Hematopoietic multipotent progenitor cell treated with erythropoietin and hydrocortisone succinate and interleukin-3 and kit ligand, for 4 days (in vitro differentiated cells): Measurements from ENCODE around the gene EPHA4.

Experiments used
- DNase-seq: peaks from one replicate; pipeline ENCODE4 v3.0.0-alpha.2; 2015

Gene EPHA4

GRCh38 chr2:221429741-221430491, 142.2 kb downstream of the EPHA4 start:
- no peak for DNase-seq

DNA sequence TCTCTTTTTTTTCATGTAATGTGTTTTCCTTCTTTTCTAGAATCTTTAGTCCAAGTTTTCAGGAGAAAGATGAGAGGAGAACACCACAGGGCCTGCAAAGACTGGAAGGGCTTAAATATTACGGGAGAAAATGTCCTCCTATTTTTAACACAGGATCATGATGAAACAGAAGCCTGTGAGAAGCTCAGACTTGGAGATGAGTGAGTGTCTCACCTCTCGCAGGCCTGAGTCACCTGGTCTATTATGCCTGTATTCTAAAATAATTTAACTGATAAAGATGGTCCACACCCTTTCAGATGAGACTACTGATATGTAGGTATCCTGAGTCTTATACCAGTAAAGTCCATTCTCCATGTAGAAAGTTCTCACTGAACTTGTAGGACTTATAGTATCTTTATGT, 143.2 kb downstream of the EPHA4 start:
- DNase-seq = no peak

DNA sequence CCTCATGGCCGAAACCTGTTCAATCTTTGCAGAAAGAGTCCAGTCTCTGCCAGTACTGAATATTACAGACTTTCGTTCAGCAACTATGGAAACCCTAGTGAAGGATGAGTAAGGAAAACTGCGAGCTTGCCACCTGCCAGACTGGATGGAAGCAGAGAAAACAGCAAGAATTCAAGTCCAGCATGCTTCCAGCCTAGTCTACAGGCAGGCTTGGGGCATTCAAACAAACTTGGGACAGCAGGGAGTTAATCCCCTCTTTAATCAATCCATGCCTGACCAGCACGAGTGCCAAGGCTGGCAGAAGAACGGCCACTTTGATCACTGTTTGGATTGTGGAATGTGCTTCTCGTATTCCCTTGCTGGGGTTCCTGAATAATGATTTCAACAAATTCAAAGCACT, 145.2 kb downstream of the EPHA4 start:
- DNase-seq = no peak

DNA sequence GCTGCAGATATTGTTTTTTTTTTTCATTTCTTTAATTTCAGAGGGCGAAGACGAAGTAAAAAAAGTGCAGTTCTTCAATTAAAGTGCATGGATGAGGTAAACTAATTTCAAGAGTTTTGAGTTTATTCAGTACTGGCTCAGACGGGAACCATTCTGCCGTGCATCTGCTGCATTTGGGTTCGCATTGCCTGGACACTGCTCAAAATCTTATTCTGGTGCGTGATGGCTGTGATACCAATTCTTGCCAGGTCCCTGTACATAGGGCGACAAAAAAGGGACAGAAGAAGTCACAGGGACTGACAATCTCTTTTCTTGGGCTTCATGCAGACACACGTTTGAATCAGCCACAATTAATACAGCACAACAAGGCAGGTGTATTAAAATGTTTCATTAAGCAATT, 146.2 kb downstream of the EPHA4 start:
- DNase-seq = no peak

DNA sequence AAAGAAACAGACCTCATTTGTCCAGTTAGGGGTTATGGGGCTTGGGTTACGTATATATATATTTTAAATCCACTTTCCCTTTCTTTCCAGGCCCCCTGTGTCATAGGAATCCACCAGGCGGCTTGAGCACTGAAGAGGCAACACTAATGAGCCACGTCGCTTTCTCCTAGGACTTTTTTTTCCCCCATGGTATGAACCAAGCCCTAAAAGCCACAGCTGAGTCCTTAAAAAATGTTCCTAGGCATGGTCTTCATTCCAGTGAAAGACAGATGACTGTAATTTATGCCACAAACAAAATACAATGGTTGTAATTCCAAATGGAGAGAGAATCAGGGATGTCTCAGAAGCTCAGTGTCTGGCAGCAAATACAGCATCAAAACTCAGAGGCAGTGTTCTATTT, 146.8 kb downstream of the EPHA4 start:
- no peak for DNase-seq

GRCh38 chr2:221423210-221423804, 148.8 kb downstream of the EPHA4 start:
- DNase-seq = no peak

DNA sequence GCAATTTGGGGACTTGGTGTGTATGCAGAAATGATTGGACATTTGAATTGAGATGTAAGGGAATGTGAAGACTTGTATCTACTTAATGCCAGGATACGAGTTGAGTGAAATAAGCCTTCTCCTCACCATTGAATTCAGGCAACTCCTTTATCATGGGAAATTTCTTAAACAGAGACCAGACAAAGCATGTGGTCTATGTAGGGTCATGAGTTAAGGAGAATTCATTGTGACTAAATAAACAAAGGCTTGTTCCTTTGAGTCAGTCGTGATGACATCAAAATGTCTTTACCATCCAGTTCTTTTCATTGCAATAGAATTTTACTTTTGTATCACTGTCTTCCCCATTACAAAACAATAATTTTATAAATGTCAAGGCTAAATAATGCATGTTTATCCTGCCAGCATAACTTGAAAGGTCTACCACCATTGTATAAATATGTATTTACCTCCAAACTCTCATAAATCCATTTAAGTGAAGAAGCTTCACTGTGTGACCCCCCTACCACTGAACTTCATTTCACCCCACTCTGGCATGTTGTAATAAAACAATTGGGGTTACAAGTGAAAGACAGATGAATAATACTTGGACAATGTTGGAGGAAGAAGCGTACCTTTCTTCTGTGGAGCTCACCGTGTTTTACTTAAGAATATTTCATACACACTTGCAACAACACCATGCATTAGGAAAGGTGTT, 149.4 kb downstream of the EPHA4 start:
- no peak for DNase-seq

- peak; percentile 97 for DNase-seq
Measured at GRCh38 chr2:221420245-221420644, 151.9 kb downstream of the EPHA4 start.

GRCh38 chr2:221415789-221416188, 156.3 kb downstream of the EPHA4 start:
- DNase-seq = peak; percentile 18

GRCh38 chr2:221412978-221413377, 159.1 kb downstream of the EPHA4 start:
- no peak for DNase-seq

DNA sequence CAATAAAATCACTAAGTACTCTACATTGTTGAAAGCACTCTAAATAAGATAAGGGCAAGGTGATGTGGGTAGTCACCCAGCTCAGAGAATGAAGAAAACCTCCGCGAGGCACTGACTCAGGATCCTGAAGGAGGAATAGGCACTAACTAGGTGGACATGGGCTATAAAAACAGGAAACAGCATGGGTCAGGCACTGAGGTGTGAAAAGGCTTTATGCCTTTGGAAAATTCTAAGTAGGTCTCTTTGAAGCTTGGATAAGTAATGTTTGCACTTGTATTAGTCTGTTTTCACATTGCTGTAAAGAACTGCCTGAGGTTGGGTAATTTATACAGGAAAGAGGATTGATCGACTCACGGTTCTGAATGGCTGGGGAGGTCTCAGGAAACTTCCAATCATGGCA, 161.6 kb downstream of the EPHA4 start:
- DNase-seq = no peak

GRCh38 chr2:221407765-221408164, 164.3 kb downstream of the EPHA4 start:
- no peak for DNase-seq

DNA sequence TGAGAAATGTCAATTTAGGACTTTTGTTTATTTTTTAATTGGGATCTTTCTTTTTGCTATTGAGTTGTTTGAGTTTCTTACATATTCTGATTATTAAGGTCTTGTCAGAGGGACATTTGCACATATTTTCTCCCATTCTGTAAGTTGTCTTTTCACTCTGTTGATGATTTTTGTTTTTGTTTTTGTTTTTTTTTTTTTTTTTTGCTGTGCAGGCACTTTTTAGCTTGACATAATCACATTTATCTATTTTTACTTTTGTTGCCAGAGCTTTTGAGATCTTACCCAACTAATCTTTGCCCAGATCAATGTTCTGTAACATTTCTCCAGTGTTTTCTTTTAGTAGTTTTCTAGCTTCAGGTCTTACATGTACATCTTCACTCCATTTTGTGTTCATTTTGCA, 166.6 kb downstream of the EPHA4 start:
- no peak for DNase-seq

GRCh38 chr2:221402072-221402471, 170.0 kb downstream of the EPHA4 start:
- DNase-seq = no peak

GRCh38 chr2:221400411-221400810, 171.7 kb downstream of the EPHA4 start:
- no peak for DNase-seq

- no peak for DNase-seq
Measured at GRCh38 chr2:221399183-221399582, 172.9 kb downstream of the EPHA4 start.

- DNase-seq = no peak
Measured at GRCh38 chr2:221397187-221397586, 174.9 kb downstream of the EPHA4 start.

DNA sequence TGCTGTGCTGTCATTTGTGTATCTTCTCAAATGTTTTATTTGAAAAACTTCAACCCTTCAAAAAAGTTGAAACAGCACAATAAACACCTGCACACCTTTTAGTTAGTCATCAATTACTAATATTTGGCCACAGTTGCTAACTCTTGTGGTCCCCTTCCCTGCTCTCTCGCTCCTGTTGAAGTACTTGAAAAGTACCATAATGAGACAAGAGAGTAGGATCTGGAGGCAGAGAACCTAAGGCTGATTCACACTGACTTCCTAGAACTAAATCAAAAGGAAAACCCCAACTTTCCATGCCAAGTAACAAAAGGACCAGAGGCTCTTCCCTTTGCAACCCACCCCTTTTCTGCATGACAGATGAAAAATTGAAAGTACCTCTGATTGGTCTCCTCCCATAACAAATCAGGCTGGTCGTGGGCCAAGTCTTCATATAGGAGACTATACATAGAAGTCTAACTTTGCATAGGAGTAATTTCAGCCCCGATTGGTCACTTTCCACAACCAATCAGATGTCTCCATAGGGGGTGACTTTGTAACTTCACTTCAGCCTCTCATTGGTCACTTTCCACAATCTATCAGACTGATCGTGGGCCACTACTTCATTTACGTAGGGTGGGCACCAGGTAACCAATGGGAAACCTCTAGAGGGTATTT, 179.7 kb downstream of the EPHA4 start:
- no peak for DNase-seq

- DNase-seq = no peak
Measured at GRCh38 chr2:221390878-221391277, 181.2 kb downstream of the EPHA4 start.

DNA sequence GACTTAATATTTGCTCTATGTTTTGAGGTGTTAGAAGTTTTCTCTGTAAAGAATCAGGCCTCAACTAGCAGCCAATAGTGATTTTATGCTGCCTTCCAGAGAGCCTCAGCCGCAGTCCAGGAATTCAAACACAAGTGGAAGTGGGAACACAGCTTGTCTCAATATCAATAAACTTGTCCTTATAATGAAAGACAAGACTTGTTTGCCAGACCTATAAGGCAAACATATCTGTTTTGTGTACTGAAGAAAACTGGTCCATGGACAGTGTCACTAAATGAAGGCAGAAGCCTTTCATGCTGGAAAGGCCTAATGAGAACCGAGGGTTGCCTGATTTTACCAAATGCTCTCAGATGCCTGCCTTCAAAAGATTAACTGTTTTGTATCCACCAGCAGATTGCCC, 182.2 kb downstream of the EPHA4 start:
- no peak for DNase-seq

- DNase-seq = no peak
Measured at GRCh38 chr2:221389421-221389820, 182.7 kb downstream of the EPHA4 start.

GRCh38 chr2:221388891-221389290, 183.2 kb downstream of the EPHA4 start:
- no peak for DNase-seq

- no peak for DNase-seq
Measured at GRCh38 chr2:221385716-221386115, 186.4 kb downstream of the EPHA4 start.
